SK-N-SH (cell line): ENCODE results near the gene EVA1B. TPM values are rescaled to one million over a fixed set of nuclear protein-coding genes. Genes with fewer than 3 reads are reported as not detected.

Experiments
- CTCF ChIA-PET: fragments of 300-600, 350-600 bp; formaldehyde crosslinking; extraction: SDS; loops from one replicate; lab custom pipeline; 2021; lab: Yijun Ruan, JAX
- POLR2A ChIA-PET: fragments of 350-600 bp; sonication (Branson Sonifier 250); formaldehyde crosslinking; extraction: SDS; loops from one replicate; lab custom pipeline; 2020; ENCODE audit warnings: antibody characterized with exemption, inconsistent platforms; lab: Yijun Ruan, JAX
- DNase-seq: peaks from one replicate; pipeline ENCODE4 v3.0.0; 2012
- H2AFZ ChIP-seq: fragments of 200-600 bp; sonication (generic); 2 replicates; pipeline ENCODE4 v1.8.1; 2016; ENCODE audit warnings: antibody characterized with exemption, mild to moderate bottlenecking, low read depth
- H3F3A ChIP-seq: fragments of 200-600 bp; sonication (generic); replicated peaks from 2 replicates; pipeline ENCODE3; 2016; ENCODE audit warnings: antibody characterized with exemption, mild to moderate bottlenecking; ENCODE audit not compliant: insufficient read depth
- H3K27ac ChIP-seq, 2 experiments: fragments of 200-500 bp in 1 of 2; fragments of 200-600 bp in 1 of 2; sonication (Bioruptor generic) in 1 of 2; sonication (generic), shearing (Covaris generic) in 1 of 2; 2 replicates each; pipeline versions ENCODE4 v1.5.1 to v1.6.1; 2014 to 2016; ENCODE audit warnings: low read depth in 2 of 2, inconsistent platforms in 1 of 2, low read length in 1 of 2, mild to moderate bottlenecking in 1 of 2, mixed read lengths in 1 of 2
- H3K27me3 ChIP-seq: fragments of 200-600 bp; sonication (generic), shearing (Covaris generic); 2 replicates; pipeline ENCODE4 v1.6.1; 2016; ENCODE audit warnings: mixed run types; ENCODE audit not compliant: insufficient read depth
- H3K36me3 ChIP-seq, 2 experiments: fragments of 200-500 bp in 1 of 2; fragments of 200-600 bp in 1 of 2; sonication (Bioruptor generic) in 1 of 2; sonication (generic) in 1 of 2; replicated peaks in 1 of 2; 2 replicates each; pipeline versions ENCODE3 to v1.5.1; 2014 to 2016; ENCODE audit warnings: low read length in 1 of 2, mild to moderate bottlenecking in 1 of 2; ENCODE audit not compliant: insufficient read depth in 2 of 2, control insufficient read depth in 1 of 2
- H3K4me1 ChIP-seq, 2 experiments: fragments of 200-500 bp in 1 of 2; fragments of 200-600 bp in 1 of 2; sonication (Bioruptor generic) in 1 of 2; sonication (generic), shearing (Covaris generic) in 1 of 2; 2 replicates each; pipeline versions ENCODE4 v1.5.1 to v1.6.1; 2014 to 2016; ENCODE audit warnings: low read depth in 1 of 2, low read length in 1 of 2, mixed run types in 1 of 2; ENCODE audit not compliant: insufficient read depth in 2 of 2, control insufficient read depth in 1 of 2
- H3K4me2 ChIP-seq: fragments of 200-600 bp; sonication (generic), shearing (Covaris generic); 2 replicates; pipeline ENCODE4 v1.6.1; 2017; ENCODE audit warnings: mixed run types
- H3K4me3 ChIP-seq, 2 experiments: fragments of 200-500 bp in 1 of 2; fragments of 200-600 bp in 1 of 2; sonication (Bioruptor generic) in 1 of 2; sonication (generic), shearing (Covaris generic) in 1 of 2; 2 replicates each; pipeline versions ENCODE4 v1.5.1 to v1.8.1; 2014 to 2016; ENCODE audit warnings: low read depth in 2 of 2, inconsistent platforms in 1 of 2, low read length in 1 of 2, mild to moderate bottlenecking in 1 of 2, mixed read lengths in 1 of 2, moderate library complexity in 1 of 2
- H3K79me2 ChIP-seq: fragments of 200-600 bp; sonication (generic); 2 replicates; pipeline ENCODE4 v1.8.1; 2017; ENCODE audit warnings: mild to moderate bottlenecking; ENCODE audit not compliant: insufficient read depth
- H3K9ac ChIP-seq: fragments of 200-600 bp; sonication (generic); 2 replicates; pipeline ENCODE4 v1.6.1; 2017; ENCODE audit warnings: mixed run types
- H3K9me2 ChIP-seq: fragments of 200-600 bp; sonication (generic); 2 replicates; pipeline ENCODE4 v1.6.1; 2017; ENCODE audit warnings: mixed run types
- H3K9me3 ChIP-seq: fragments of 200-600 bp; sonication (generic); 2 replicates; pipeline ENCODE4 v1.6.1; 2017; ENCODE audit warnings: mixed run types, mild to moderate bottlenecking, moderate library complexity
- H4K20me1 ChIP-seq: fragments of 200-600 bp; sonication (generic); 2 replicates; pipeline ENCODE4 v1.6.1; 2017; ENCODE audit warnings: mild to moderate bottlenecking, mixed run types; ENCODE audit not compliant: insufficient read depth
- EP300 ChIP-seq, 2 experiments: IDR thresholded peaks; 2 replicates each; pipeline versions ENCODE4 v1.4.0 to v1.6.1; 2012; ENCODE audit warnings: borderline replicate concordance in 1 of 2, low read depth in 1 of 2, low read length in 1 of 2
- EZH2phosphoT487 ChIP-seq: fragments of 200-600 bp; sonication (generic); IDR thresholded peaks from 2 replicates; pipeline ENCODE4 v1.6.1; 2017; ENCODE audit warnings: low read depth, mixed run types, mild to moderate bottlenecking, antibody characterized with exemption, moderate library complexity, borderline replicate concordance
- FOXJ3 ChIP-seq: sonication (generic); formaldehyde crosslinking; IDR thresholded peaks from 2 replicates; pipeline ENCODE4 v1.5.1; 2020; ENCODE audit warnings: mild to moderate bottlenecking, missing genetic modification reagents
- FOXM1 ChIP-seq: IDR thresholded peaks from 2 replicates; pipeline ENCODE4 v1.4.0; 2012; ENCODE audit warnings: low read depth, mild to moderate bottlenecking
- JUND ChIP-seq: IDR thresholded peaks from 2 replicates; pipeline ENCODE4 v1.4.0; 2012
- MEF2A ChIP-seq: IDR thresholded peaks from 2 replicates; pipeline ENCODE4 v1.4.0; 2012; ENCODE audit warnings: low read depth, borderline replicate concordance
- MXI1 ChIP-seq: IDR thresholded peaks from 2 replicates; pipeline ENCODE4 v1.6.1; 2012; ENCODE audit warnings: mild to moderate bottlenecking, low read depth, low read length, improper control_type of control experiment
- NFIC ChIP-seq: IDR thresholded peaks from 2 replicates; pipeline ENCODE4 v1.4.0; 2012; ENCODE audit warnings: borderline replicate concordance
- POLR2AphosphoS5 ChIP-seq: IDR thresholded peaks from 2 replicates; pipeline ENCODE4 v1.6.1; 2012; ENCODE audit warnings: low read depth, low read length
- RAD21 ChIP-seq: IDR thresholded peaks from 2 replicates; pipeline ENCODE4 v1.6.1; 2012; ENCODE audit warnings: mild to moderate bottlenecking, low read length
- RCOR1 ChIP-seq: fragments of 150-350 bp; IDR thresholded peaks from 2 replicates; pipeline ENCODE4 v1.6.1; 2017; ENCODE audit warnings: antibody characterized with exemption, low read length
- RFX5 ChIP-seq: IDR thresholded peaks from 2 replicates; pipeline ENCODE4 v1.6.1; 2012; ENCODE audit warnings: mild to moderate bottlenecking, improper control_type of control experiment, low read length
- SIN3A ChIP-seq: IDR thresholded peaks from 2 replicates; pipeline ENCODE4 v1.6.1; 2012; ENCODE audit warnings: low read depth, mild to moderate bottlenecking, low read length, moderate library complexity, borderline replicate concordance
- TAF1 ChIP-seq: IDR thresholded peaks from 2 replicates; pipeline ENCODE4 v1.6.1; 2012; ENCODE audit warnings: low read depth, mild to moderate bottlenecking, low read length, moderate library complexity, borderline replicate concordance
- TEAD4 ChIP-seq: IDR thresholded peaks from 2 replicates; pipeline ENCODE4 v1.4.0; 2012; ENCODE audit warnings: mild to moderate bottlenecking, borderline replicate concordance; ENCODE audit not compliant: insufficient read depth
- USF2 ChIP-seq: fragments of 150-350 bp; IDR thresholded peaks from 2 replicates; pipeline ENCODE4 v1.6.1; 2017; ENCODE audit warnings: antibody characterized with exemption, low read length, low read depth, borderline replicate concordance
- YY1 ChIP-seq: IDR thresholded peaks from 2 replicates; pipeline ENCODE4 v1.4.0; 2012; ENCODE audit warnings: low read depth, mild to moderate bottlenecking
- ZBTB33 ChIP-seq: IDR thresholded peaks from 2 replicates; pipeline ENCODE4 v1.4.0; 2012; ENCODE audit warnings: low read depth, borderline replicate concordance
- WGBS: methylation state at CpG from one replicate; pipeline ENCODE4 v1.1.6; 2017; ENCODE audit warnings: low lambda C conversion rate; 5-methylcytosine and 5-hydroxymethylcytosine counted together
- polyA plus RNA-seq, 3 experiments: library from polyadenylated mRNA; depleted of rRNA; stranded (reverse); fragments of >200 nt; gene quantifications; 2 replicates each; pipeline ENCODE4 v1.2.3, GENCODE V29; 2012

The EVA1B gene
- polyA plus RNA-seq, 1 of the 3 experiments (the other 2 are of a cell fraction), result 38.9 TPM

- Histone ChIP-seq H3K9me3 (no peaks in the 10 kb centered on the region), H3K4me2 (no peak overlapping the region), H3K36me3 (peaks cover 14 to 39% of the 10 kb centered on the region in 2 experiments), H3K9me2 (no peaks in the 10 kb centered on the region), H3K79me2 (peaks cover 98% of the 10 kb centered on the region), H3K9ac (no peak overlapping the region), H4K20me1 (peaks cover 64% of the 10 kb centered on the region), H2AFZ (no peak overlapping the region), H3F3A (peaks cover 18% of the 10 kb centered on the region), H3K27ac (no peak overlapping the region), H3K4me1 (no peaks in the 10 kb centered on the region; a peak in 2 of 4 replicates), H3K4me3 (no peak overlapping the region), H3K27me3 (no peaks in the 10 kb centered on the region)
- POLR2A ChIA-PET, result no interaction called here
- TF ChIP-seq FOXJ3 (CRISPR knock-in tag) (no peak), EP300 (IDR thresholded peaks at IDR 0.05; ENCODE audit: borderline replicate concordance in 1 of 2, low read depth in 1 of 2, low read length in 1 of 2) (no peak), NFIC (no peak), RAD21 (no peak), RFX5 (no peak), ZBTB33 (no peak), YY1 (no peak), FOXM1 (no peak), RCOR1 (no peak), JUND (no peak), EZH2phosphoT487 (no peak), MEF2A (no peak), SIN3A (no peak), TEAD4 (no peak), TAF1 (no peak), POLR2AphosphoS5 (no peak), USF2 (no peak), MXI1 (no peak)
- CTCF ChIA-PET, result interaction anchor here (0.7 kb wide), 1 partner anchor 641 kb away, joined by 3 read pairs; no protein-coding TSS in a partner anchor
- 94% methylated on average over 6 of the region's 6 CpGs for WGBS
- DNase-seq, result no peak
Measured at GRCh38 chr1:36276688-36277087, 46.8 kb downstream of the EVA1B start.
